GM12801 (cell line): ENCODE results near the gene SORCS2.

Experiments
- TF ChIP-seq, protein P1 (sequence below): IDR thresholded peaks from one replicate; pipeline ENCODE4 v1.5.1; 2011; ENCODE audit warnings: control low read depth; ENCODE audit not compliant: insufficient read length; ENCODE audit errors: extremely low read depth

Gene SORCS2

DNA sequence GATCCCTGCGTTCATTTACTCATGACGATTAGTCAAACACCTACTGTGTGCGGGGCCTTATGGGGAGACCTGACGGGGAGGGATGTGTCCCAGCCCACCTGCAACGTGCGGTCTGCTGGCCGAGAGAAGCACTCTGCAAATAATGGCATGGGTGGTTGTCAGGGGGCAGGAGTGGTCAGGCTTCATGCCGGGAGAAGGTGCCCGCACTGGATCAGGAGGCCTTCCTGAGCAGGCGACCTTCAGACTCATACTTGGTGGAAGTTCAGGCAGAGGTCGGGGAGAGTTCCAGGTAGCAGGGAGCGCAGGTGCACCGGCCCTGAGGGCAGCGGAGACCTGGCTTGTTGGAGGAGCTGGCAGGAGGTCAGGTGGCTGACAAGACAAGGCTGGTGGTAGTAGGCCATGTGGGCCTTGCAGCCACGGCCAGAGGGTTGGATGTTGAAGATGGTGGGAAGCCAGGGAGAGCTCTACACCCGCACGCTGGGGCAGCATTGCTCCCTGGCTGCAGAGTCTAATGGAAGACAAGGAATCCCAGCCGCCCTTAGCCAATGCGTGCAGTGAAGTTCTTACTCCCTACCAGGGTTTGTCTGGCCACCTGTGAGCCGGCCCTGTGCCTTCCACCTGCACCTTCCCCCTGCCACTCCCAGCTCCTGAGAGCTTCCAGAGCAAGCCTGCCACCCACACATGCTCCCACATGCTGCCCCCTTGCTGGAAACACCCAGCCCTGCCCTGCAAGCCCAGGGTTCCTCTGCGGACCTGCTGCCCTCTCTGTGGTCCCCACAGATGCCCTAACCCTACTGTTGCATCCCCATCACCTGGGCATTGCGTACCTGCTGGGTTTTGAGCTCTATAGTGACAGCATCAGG is 145.1 kb downstream of the SORCS2 start:
- TF ChIP-seq, protein P1, sequence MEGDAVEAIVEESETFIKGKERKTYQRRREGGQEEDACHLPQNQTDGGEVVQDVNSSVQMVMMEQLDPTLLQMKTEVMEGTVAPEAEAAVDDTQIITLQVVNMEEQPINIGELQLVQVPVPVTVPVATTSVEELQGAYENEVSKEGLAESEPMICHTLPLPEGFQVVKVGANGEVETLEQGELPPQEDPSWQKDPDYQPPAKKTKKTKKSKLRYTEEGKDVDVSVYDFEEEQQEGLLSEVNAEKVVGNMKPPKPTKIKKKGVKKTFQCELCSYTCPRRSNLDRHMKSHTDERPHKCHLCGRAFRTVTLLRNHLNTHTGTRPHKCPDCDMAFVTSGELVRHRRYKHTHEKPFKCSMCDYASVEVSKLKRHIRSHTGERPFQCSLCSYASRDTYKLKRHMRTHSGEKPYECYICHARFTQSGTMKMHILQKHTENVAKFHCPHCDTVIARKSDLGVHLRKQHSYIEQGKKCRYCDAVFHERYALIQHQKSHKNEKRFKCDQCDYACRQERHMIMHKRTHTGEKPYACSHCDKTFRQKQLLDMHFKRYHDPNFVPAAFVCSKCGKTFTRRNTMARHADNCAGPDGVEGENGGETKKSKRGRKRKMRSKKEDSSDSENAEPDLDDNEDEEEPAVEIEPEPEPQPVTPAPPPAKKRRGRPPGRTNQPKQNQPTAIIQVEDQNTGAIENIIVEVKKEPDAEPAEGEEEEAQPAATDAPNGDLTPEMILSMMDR = no peak

DNA sequence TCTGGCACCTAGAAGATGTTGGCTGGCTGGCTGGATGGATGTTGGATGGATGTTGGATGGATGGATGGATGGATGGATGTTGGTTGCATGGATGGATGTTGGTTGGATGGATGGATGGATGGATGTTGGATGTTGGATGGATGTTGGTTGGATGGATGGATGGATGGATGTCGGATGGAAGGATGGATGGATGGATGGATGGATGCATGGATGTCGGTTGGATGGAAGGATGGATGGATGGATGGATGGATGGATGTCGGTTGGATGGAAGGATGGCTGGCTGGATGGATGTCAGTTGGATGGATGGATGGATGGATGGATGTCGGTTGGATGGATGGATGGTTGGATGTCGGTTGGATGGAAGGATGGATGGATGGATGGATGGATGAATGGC is 145.7 kb downstream of the SORCS2 start:
- TF ChIP-seq, protein P1 = no peak

DNA sequence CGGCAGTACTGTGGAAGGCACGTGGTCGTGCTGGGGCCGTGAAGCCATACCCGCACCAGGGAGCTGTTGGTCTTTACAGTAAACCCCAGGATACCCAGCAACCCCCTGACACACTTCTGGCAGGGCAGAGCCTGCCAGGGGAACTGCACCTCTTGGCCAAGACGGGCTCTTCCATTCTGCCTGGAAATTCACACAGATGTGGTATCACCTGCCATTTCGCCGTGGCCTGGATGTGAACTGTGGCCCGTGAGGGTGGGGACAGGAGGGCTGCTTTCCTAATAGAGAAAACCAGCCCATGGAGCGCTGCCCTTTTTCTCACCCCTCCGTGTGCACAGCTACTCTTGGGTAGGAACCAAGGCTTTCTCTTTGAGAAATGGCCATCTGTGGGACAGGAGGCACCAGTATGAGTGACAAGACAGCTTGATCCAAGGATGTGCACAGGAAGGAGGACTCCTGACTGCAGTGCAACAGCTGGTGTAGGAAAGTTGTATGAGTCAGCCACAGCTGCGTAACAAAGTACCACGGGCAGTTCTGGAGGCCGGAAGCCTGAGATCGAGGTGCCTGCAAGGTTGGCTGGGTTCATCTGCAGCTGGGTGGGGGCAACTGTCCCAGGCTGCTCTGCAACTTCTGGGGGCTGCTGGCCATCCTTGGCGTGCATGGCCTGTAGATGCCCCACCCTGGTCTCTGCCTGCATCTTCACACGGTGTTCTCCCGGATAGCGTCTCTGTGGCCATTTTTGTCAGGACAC is 146.7 kb downstream of the SORCS2 start:
- TF ChIP-seq, protein P1 = no peak

DNA sequence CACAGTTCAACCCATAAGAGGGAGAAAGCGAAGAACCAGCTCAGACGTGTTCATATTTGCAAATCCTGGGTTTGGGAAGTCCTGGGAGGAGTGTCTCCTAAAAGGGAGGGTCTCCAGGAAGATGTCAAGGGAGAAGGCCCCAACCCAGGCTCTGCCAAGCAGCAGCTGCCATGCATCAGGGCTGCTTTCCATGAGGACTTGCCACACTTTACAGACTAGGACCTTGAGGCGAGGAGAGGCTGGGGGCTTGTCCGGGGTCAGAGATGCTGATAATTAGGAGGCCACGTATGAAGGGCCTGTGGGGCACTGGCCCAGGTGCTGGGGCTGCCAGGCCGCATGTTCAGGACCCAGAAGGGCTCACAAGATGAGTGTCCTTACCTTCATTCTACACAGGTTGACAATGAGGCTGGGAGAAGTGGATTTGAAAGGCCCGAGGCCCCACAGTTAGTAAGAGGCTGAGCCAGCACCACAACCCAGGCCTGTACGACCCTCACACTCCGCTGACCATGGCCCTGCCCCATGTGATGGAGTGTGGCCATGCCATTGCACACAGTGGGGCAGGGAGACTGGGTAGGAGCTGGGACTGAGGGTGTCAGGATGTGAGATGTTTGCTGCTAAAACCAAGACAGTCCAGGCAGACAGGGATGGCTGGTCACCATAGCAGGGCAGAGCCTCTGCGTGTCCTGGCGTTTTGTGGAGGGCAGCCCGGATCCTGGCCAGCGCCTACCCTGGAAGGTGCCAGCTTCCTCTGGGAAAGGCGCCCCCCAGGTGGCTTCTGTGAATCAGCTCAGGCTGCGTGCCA is 147.6 kb downstream of the SORCS2 start:
- TF ChIP-seq, protein P1 = no peak

DNA sequence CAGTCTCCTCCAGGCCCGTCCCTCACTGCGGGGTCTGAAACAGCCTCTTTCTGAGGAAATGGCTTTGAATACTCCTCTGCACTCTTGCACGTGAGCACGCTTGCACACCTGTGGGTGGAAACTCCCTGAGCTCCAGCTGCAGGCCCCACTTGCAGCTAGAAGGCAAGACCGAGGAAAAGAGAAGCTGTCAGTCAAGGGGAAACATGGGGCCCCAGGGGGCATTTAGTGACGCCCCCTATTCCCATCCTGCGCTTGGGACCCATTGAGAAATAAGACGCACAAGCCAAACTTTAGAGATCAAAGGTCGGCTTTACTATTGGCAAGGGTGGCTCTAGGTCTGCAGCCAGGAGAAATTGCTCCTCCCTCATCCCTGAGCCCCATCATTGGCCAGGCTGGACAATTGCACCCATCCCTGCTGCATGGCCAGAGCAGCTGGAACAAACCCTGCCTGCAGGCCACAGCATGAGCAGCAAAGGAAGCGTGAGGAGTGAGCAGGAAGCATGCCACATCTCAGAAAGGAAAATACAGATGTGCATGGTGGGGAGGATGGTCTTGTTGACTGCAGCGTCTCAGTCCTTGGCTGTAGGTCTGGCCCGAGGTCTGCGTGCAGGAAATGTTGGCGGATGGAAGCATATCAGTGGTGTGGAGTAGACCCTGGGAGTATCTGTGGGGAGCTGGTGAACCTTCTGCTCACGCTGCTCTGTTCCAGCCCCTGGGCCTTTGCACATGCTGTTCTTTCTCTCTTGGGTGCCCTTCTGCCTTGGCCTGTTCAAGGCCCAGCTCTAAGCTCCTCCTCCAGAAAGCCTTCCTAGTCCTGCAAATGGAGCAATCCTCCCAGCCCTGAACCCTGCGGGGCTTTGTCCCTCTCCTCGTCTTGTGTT is 148.5 kb downstream of the SORCS2 start:
- TF ChIP-seq, protein P1 = no peak

DNA sequence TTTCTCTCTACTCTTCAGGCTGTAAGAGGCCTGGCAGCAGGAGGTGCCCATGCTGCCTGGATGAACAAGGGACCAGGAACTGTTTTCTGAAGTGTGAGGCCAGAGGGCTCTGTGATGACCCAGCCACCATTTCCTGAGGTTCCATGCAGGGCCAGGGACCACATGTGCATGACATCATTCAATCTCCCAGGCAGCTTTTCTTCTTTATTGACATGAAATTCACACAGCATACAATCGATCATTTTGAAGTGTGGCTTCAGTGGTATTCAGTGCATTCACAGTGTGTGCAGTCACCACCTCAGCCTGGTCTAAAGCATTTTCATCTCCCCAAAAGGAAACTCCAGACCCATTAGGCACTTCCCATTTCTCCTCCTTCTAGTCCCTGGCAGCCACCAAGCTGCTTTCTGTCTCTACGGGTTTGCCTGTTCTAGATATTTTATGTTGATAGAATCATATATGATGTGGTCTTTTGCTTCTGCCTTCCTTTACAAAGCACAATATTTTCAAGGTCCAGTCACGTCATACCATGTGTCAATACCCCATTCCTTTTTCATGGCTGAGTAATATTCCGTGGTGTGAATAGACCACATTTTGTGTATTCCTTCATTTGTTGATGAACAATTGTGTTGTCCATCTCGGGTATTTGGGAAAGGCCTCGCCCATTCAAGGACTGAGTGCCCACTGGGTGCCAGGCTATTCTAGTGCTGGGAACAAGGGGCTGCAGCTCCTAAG is 149.3 kb downstream of the SORCS2 start:
- TF ChIP-seq, protein P1 = no peak
